Upper lobe of left lung (tissue), 6 donors: Measurements from ENCODE around the gene SLC6A6. TPM values are rescaled to one million over a fixed set of nuclear protein-coding genes. Genes with fewer than 3 reads are reported as not detected.

Experiments
- ATAC-seq, 2 donors: fragments of 200-7000 bp; cut with Tn5 transposase; one replicate each; pipeline ENCODE4 v1.9.1; 2022; ENCODE audit warnings: mild to moderate bottlenecking in 2 of 2, moderate library complexity in 2 of 2; ENCODE audit not compliant: low FRiP score in 2 of 2
- DNase-seq, 2 donors: peaks; one replicate each; pipeline ENCODE4 v3.0.0-alpha.2; 2019 to 2020
- H3K27ac ChIP-seq, 4 donors: fragments of 200-600 bp; sonication (generic); one replicate each; pipeline ENCODE4 v1.5.1; 2016 to 2019
- H3K27me3 ChIP-seq, 4 donors: fragments of 200-600 bp; sonication (generic); one replicate each; pipeline ENCODE4 v1.5.1; 2017 to 2019
- H3K36me3 ChIP-seq, 4 donors: fragments of 200-600 bp; sonication (generic); one replicate each; pipeline ENCODE4 v1.5.1; 2016 to 2019
- H3K4me1 ChIP-seq, 4 donors: fragments of 200-600 bp; sonication (generic); one replicate each; pipeline ENCODE4 v1.5.1; 2018 to 2019
- H3K4me3 ChIP-seq, 4 donors: fragments of 200-600 bp; sonication (generic); one replicate each; pipeline ENCODE4 v1.5.1; 2017 to 2019; ENCODE audit warnings: mild to moderate bottlenecking in 2 of 4, moderate library complexity in 1 of 4
- H3K9me3 ChIP-seq, 4 donors: fragments of 200-600 bp; sonication (generic); one replicate each; pipeline ENCODE4 v1.5.1; 2018 to 2019
- CTCF ChIP-seq, 6 experiments: fragments of 450-650 bp in 4 of 6; fragments of 200-600 bp in 2 of 6; sonication (generic) in 2 of 6; IDR thresholded peaks; one replicate each; pipeline ENCODE4 v1.5.1; 2016 to 2019; ENCODE audit warnings: antibody characterized with exemption in 6 of 6
- EP300 ChIP-seq, 4 donors: sonication (generic); formaldehyde crosslinking; IDR thresholded peaks; one replicate each; pipeline ENCODE4 v1.5.1; 2017; ENCODE audit warnings: antibody characterized with exemption in 4 of 4, control low read depth in 2 of 4
- POLR2A ChIP-seq, 4 donors: fragments of 450-650 bp; IDR thresholded peaks; one replicate each; pipeline ENCODE4 v1.5.1; 2016 to 2017; ENCODE audit warnings: antibody characterized with exemption in 4 of 4, mild to moderate bottlenecking in 2 of 4
- POLR2AphosphoS5 ChIP-seq, 2 donors: sonication (generic); formaldehyde crosslinking; IDR thresholded peaks; one replicate each; pipeline ENCODE4 v1.5.1; 2017; ENCODE audit warnings: antibody characterized with exemption in 2 of 2
- WGBS, 2 donors: methylation state at CpG; one replicate each; pipeline ENCODE4 v1.1.5; 2017 to 2018; 5-methylcytosine and 5-hydroxymethylcytosine counted together
- total RNA-seq, 6 donors: library from RNA; depleted of rRNA in 4 of 6; stranded (reverse); fragments of >200 nt in 4 of 6; gene quantifications; one replicate each; pipeline versions ENCODE4 v1.1.0 to v1.2.1, GENCODE V29; 2016 to 2021
- donor health status: DM: no; HTN: no; CAD: no; lungs with moderate emphysema.
- donor health status: DM: no; HTN: yes; CAD: no; lungs with severe emphysema.

Gene SLC6A6
- total RNA-seq, 6 donors from 2014 or later = 60.6 to 154 (median 92.8) TPM

- TF ChIP-seq CTCF (IDR thresholded peaks at IDR 0.05) (no peak), POLR2A (IDR thresholded peaks at IDR 0.05) (no peak), POLR2AphosphoS5 (IDR thresholded peaks at IDR 0.05) (no peak), EP300 (IDR thresholded peaks at IDR 0.05) (no peak)
- H3K4me3 ChIP-seq = no peak overlapping the region
Observed at GRCh38 chr3:14428087-14429033, 26.0 kb downstream of the SLC6A6 start.

GRCh38 chr3:14429237-14429636, 26.8 kb downstream of the SLC6A6 start:
- peak overlapping the region; percentile 27 to 96 (median 94) for H3K27ac ChIP-seq
- no peak overlapping the region for H3K4me3 ChIP-seq
- H3K36me3 ChIP-seq = no peaks in the 10 kb centered on the region
- H3K9me3 ChIP-seq = no peaks in the 10 kb centered on the region
- peaks cover 93 to 98% (median 96%) of the 10 kb centered on the region in 4 donors for H3K4me1 ChIP-seq
- no peaks in the 10 kb centered on the region for H3K27me3 ChIP-seq
- TF ChIP-seq POLR2A (IDR thresholded peaks at IDR 0.05) (peak in 1 of 4 donors; percentile 8), EP300 (IDR thresholded peaks at IDR 0.05) (no peak)
- DNase-seq (peak in 1 of 2 donors; percentile 68), ATAC-seq (no peak)
- WGBS, 2 donors = 82 to 84% methylated on average over 5 of the region's 5 CpGs

More at GRCh38 chr3:14428087-14429033, 26.0 kb downstream of the SLC6A6 start:
- no peak for ATAC-seq
- no peaks in the 10 kb centered on the region for H3K27me3 ChIP-seq
- DNase-seq = no peak
- H3K27ac ChIP-seq = peak overlapping the region; percentile 27 to 96 (median 76)
- H3K36me3 ChIP-seq = no peaks in the 10 kb centered on the region
- WGBS, 2 donors = 86 to 96% methylated on average over 6 to 7 of the region's 7 CpGs
- H3K9me3 ChIP-seq = no peaks in the 10 kb centered on the region
- H3K4me1 ChIP-seq = peaks cover 93 to 98% (median 96%) of the 10 kb centered on the region in 4 donors

- 95 to 97% methylated on average over 4 of the region's 4 CpGs for WGBS, 2 donors
- H3K9me3 ChIP-seq = no peaks in the 10 kb centered on the region
- no peak for DNase-seq
- H3K36me3 ChIP-seq = no peaks in the 10 kb centered on the region
- peaks cover 93 to 98% (median 96%) of the 10 kb centered on the region in 4 donors for H3K4me1 ChIP-seq
- no peak overlapping the region for H3K4me3 ChIP-seq
- no peaks in the 10 kb centered on the region for H3K27me3 ChIP-seq
- ATAC-seq = no peak
- no peak for TF ChIP-seq EP300 (IDR thresholded peaks at IDR 0.05)
- TF ChIP-seq POLR2A (IDR thresholded peaks at IDR 0.05) = no peak
- no peak for TF ChIP-seq CTCF (IDR thresholded peaks at IDR 0.05)
- no peak for TF ChIP-seq POLR2AphosphoS5 (IDR thresholded peaks at IDR 0.05)
- H3K27ac ChIP-seq = peak overlapping the region; percentile 31 to 96 (median 94)
Observed at GRCh38 chr3:14429640-14430039, 27.2 kb downstream of the SLC6A6 start.

- no peaks in the 10 kb centered on the region for H3K36me3 ChIP-seq
- no peak for ATAC-seq
- no peaks in the 10 kb centered on the region for H3K9me3 ChIP-seq
- TF ChIP-seq POLR2AphosphoS5 (IDR thresholded peaks at IDR 0.05) (no peak), CTCF (IDR thresholded peaks at IDR 0.05) (no peak), POLR2A (IDR thresholded peaks at IDR 0.05) (no peak), EP300 (IDR thresholded peaks at IDR 0.05) (no peak)
- peaks cover 93 to 98% (median 96%) of the 10 kb centered on the region in 4 donors for H3K4me1 ChIP-seq
- no peak overlapping the region for H3K4me3 ChIP-seq
- peak overlapping the region; percentile 31 to 96 (median 94) for H3K27ac ChIP-seq
- 78% methylated on average over 5 of the region's 5 CpGs for WGBS, 2 donors
- H3K27me3 ChIP-seq = no peaks in the 10 kb centered on the region
- no peak for DNase-seq
Observed at GRCh38 chr3:14430053-14430452, 27.6 kb downstream of the SLC6A6 start.

DNA sequence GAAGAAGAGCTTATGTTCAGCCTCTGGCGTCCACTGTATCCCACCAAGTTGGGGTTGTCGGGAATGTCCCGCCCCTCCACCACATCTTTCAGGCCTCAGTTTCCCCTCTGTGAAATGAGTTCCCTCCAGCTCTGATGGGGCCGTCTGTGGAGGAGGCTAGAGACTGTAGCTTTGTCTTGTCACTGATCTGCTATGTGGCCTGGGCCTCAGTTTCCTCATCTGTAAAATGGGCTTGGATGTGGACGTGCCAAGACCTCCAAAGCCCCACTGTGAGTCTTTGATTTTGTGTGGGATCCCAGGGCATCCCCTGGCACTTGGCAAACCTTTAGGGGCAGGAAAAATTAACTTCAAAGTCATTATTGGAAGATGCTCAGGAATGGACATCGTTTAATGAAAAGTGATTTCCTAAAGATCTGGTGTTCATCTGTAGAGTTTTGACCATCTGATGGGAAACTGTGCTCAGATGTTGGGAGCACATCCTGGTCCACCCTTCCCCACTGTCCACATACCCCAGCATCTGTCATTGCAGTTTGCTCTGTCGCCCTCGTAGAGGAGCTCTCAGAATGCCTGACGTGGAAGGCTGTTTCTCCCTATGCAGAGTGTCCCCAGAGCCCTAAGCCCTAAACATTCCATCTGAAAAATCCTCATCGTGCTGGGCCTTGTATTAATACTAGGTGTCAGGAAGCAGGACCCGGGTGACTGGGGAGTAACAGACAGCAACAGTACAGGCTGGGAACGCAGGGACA, 28.5 kb downstream of the SLC6A6 start:
- no peaks in the 10 kb centered on the region for H3K9me3 ChIP-seq
- peak overlapping the region in 1 of 4 donors; percentile 7 for H3K4me3 ChIP-seq
- no peaks in the 10 kb centered on the region for H3K36me3 ChIP-seq
- no peaks in the 10 kb centered on the region for H3K27me3 ChIP-seq
- 50 to 61% methylated on average over 9 to 12 of the region's 12 CpGs for WGBS, 2 donors
- peaks cover 93 to 98% (median 96%) of the 10 kb centered on the region in 4 donors for H3K4me1 ChIP-seq
- H3K27ac ChIP-seq = peak overlapping the region; percentile 86 to 96 (median 94)
- TF ChIP-seq POLR2A (IDR thresholded peaks at IDR 0.05) = no peak
- TF ChIP-seq POLR2AphosphoS5 (IDR thresholded peaks at IDR 0.05) = no peak
- no peak for TF ChIP-seq EP300 (IDR thresholded peaks at IDR 0.05)
- no peak for TF ChIP-seq CTCF (IDR thresholded peaks at IDR 0.05)
- ATAC-seq (no peak), DNase-seq (no peak)
